GM11168 (cell line): ENCODE results near the gene SULF2.

Experiments used
- in situ Hi-C: fragments of 300-500 bp; cut with MboI; formaldehyde crosslinking; loops from one replicate; pipeline ENCODE4 v1.12.0; 2022; ENCODE audit warnings: low sequenced_read_pairs; ENCODE audit not compliant: unreplicated experiment

Gene SULF2

GRCh38 chr20:47662483-47663353 is 122.6 kb downstream of the SULF2 start:
- in situ Hi-C loops, result no loop called here

GRCh38 chr20:47661714-47662113 is 123.6 kb downstream of the SULF2 start:
- in situ Hi-C loops, result no loop called here

GRCh38 chr20:47660983-47661700 is 124.1 kb downstream of the SULF2 start:
- in situ Hi-C loops, result no loop called here

DNA sequence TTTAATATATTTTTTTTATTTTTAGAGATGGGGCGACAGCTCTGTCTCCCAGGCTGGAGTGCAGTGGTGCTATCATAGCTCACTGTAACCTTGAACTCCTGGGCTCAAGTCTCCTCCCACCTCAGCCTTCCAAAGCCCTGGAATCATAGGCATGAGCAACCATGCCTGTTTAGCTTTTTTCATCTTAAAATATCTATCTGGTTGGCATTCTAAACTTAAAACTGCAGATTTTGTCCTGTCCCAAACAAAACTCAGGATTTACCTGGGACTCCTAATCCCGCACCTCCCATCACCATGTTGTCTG is 124.7 kb downstream of the SULF2 start:
- in situ Hi-C loops, result no loop called here

GRCh38 chr20:47659904-47660601 is 125.2 kb downstream of the SULF2 start:
- in situ Hi-C loops, result no loop called here

GRCh38 chr20:47656318-47656717 is 129.0 kb downstream of the SULF2 start:
- in situ Hi-C loops, result no loop called here

DNA sequence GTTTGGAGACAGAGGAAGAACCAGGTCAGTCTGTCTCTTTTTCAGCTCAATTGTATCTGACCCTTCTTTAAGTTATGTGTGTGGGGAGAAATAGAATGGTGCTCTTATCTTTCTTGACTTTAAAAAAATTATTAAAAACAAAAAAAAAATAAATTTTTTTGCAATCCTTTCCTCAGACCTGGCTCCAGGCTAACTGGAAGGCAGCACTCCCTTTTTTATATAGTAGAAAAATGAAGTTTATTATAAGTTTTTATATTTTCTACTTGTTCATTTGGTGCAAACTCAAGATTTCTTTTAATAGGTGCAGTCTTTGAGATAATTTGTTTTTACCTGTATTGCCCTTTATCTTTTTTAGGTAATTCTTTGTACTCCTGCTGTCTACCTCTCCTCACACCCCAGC is 129.6 kb downstream of the SULF2 start:
- in situ Hi-C loops, result no loop called here

DNA sequence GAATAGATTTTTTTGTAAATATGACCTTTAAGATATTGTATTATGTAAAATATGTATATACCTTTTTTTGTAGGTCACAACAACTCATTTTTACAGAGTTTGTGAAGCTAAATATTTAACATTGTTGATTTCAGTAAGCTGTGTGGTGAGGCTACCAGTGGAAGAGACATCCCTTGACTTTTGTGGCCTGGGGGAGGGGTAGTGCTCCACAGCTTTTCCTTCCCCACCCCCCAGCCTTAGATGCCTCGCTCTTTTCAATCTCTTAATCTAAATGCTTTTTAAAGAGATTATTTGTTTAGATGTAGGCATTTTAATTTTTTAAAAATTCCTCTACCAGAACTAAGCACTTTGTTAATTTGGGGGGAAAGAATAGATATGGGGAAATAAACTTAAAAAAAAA is 130.9 kb downstream of the SULF2 start:
- in situ Hi-C loops, result no loop called here

- in situ Hi-C loops, result no loop called here
Measured at GRCh38 chr20:47653869-47654268, 131.4 kb downstream of the SULF2 start.

DNA sequence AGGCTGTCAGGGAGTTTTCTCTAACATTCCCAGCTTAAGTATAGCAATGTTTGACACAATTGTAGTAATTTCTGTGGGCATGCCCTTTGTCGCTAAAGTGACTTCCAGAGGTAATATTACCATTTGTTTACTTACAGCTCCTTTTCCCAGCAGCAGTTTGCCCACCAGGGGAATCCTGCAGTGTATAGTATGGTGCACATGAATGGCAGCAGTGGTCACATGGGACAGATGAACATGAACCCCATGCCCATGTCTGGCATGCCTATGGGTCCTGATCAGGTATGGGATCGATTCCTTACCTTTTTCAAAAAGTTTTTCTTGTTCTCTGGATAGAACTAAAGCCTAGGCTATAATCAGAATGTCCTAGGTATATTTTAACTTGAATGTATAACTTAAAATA is 132.5 kb downstream of the SULF2 start:
- in situ Hi-C loops, result no loop called here

DNA sequence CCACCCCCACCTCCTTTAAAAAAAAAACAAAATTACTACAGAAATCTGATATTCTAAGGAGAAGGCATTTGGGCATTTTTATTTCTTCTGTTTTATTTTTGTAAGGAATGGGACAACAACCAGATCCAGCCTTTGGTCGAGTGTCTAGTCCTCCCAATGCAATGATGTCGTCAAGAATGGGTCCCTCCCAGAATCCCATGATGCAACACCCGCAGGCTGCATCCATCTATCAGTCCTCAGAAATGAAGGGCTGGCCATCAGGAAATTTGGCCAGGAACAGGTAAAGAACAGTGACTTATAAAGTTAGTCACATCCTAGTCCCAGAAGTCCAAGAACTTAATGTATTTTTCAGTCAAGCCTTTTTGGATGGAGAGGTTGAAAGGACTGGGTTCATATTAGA is 133.0 kb downstream of the SULF2 start:
- in situ Hi-C loops, result no loop called here

GRCh38 chr20:47648943-47649342 is 136.3 kb downstream of the SULF2 start:
- in situ Hi-C loops, result no loop called here

GRCh38 chr20:47647994-47648393 is 137.3 kb downstream of the SULF2 start:
- in situ Hi-C loops, result no loop called here

- in situ Hi-C loops, result no loop called here
Measured at GRCh38 chr20:47645632-47646031, 139.6 kb downstream of the SULF2 start.

DNA sequence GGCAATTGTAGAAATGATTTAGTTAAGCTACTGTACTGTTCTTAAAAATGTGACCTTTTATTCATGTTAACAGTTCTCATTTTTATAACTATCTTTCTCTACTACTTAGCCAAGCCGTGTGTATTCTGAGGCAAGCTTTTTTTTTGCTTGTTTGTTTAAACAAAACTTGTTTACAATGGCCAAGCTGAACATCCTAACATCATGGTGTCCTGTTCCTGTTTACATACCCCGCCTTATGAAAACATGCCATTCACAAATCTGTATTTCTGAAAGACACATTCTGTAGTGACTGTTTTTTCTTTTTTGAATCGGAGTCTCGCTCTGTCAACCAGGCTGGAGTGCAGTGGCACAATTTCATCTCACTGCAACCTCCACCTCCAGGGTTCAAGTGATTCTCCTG is 142.7 kb downstream of the SULF2 start:
- in situ Hi-C loops, result no loop called here

- in situ Hi-C loops, result no loop called here
Measured at GRCh38 chr20:47642118-47642517, 143.2 kb downstream of the SULF2 start.

- in situ Hi-C loops, result no loop called here
Measured at GRCh38 chr20:47638851-47639250, 146.4 kb downstream of the SULF2 start.

DNA sequence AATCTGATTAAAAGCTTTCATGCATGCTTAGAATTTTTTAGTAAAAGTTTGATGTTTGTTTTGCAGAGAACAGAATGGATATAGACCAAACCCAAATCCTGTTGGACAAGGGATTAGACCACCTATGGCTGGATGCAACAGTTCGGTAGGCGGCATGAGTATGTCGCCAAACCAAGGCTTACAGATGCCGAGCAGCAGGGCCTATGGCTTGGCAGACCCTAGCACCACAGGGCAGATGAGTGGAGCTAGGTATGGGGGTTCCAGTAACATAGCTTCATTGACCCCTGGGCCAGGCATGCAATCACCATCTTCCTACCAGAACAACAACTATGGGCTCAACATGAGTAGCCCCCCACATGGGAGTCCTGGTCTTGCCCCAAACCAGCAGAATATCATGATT is 150.0 kb downstream of the SULF2 start:
- in situ Hi-C loops, result no loop called here

GRCh38 chr20:47631078-47631477 is 154.2 kb downstream of the SULF2 start:
- in situ Hi-C loops, result no loop called here

GRCh38 chr20:47629907-47630306 is 155.4 kb downstream of the SULF2 start:
- in situ Hi-C loops, result loop anchor here (10.0 kb wide), 1 partner anchor 235 kb away; no protein-coding TSS in a partner anchor

GRCh38 chr20:47627540-47627939 is 157.7 kb downstream of the SULF2 start:
- in situ Hi-C loops, result loop anchor here (10.0 kb wide), 1 partner anchor 233 kb away; no protein-coding TSS in a partner anchor
